ENCODE measurements around the gene SPSB1.
A peak's percentile ranks its signal among the peaks of the same experiment; 100 is the strongest.

Gene SPSB1

GRCh38 chr1:9399510-9400424, 107.1 kb downstream of the SPSB1 start:
- no peak for TF ChIP-seq POU2F2 (IDR thresholded peaks at IDR 0.05; ENCODE audit: low read depth, low read length)
- TF ChIP-seq POLR2A (IDR thresholded peaks at IDR 0.05; ENCODE audit: low read depth, low read length) = no peak
- TF ChIP-seq PAX5 (IDR thresholded peaks at IDR 0.05; ENCODE audit: insufficient read depth, low read length, severe bottlenecking) = no peak
- TF ChIP-seq POLR2AphosphoS5 (IDR thresholded peaks at IDR 0.05; ENCODE audit: low read depth, low read length) = no peak
- DNase-seq (ENCODE audit: insufficient read length, low spot score) = no peak
- FAIRE-seq = peak; percentile 78

- FAIRE-seq (peak; percentile 76), DNase-seq (ENCODE audit: insufficient read length, low spot score) (peak; percentile 55)
- no peak for TF ChIP-seq POLR2AphosphoS5 (IDR thresholded peaks at IDR 0.05; ENCODE audit: low read depth, low read length)
- TF ChIP-seq PAX5 (IDR thresholded peaks at IDR 0.05; ENCODE audit: insufficient read depth, low read length, severe bottlenecking) = no peak
- no peak for TF ChIP-seq SPI1 (IDR thresholded peaks at IDR 0.05; ENCODE audit: low read depth, low read length)
Observed at GRCh38 chr1:9400425-9401079, 107.9 kb downstream of the SPSB1 start.

GRCh38 chr1:9401080-9401453, 108.4 kb downstream of the SPSB1 start:
- DNase-seq (ENCODE audit: insufficient read length, low spot score) (no peak), FAIRE-seq (no peak)
- TF ChIP-seq TAF1 (IDR thresholded peaks at IDR 0.05; ENCODE audit: low read depth, low read length) (no peak), POU2F2 (IDR thresholded peaks at IDR 0.05; ENCODE audit: low read depth, low read length) (no peak), PAX5 (IDR thresholded peaks at IDR 0.05; ENCODE audit: insufficient read depth, low read length, severe bottlenecking) (no peak), POLR2A (IDR thresholded peaks at IDR 0.05; ENCODE audit: low read depth, low read length) (no peak), POLR2AphosphoS5 (IDR thresholded peaks at IDR 0.05; ENCODE audit: low read depth, low read length) (no peak), SPI1 (IDR thresholded peaks at IDR 0.05; ENCODE audit: low read depth, low read length) (no peak)

GRCh38 chr1:9402256-9402616, 109.5 kb downstream of the SPSB1 start:
- FAIRE-seq = no peak
- TF ChIP-seq PAX5 (IDR thresholded peaks at IDR 0.05; ENCODE audit: insufficient read depth, low read length, severe bottlenecking) (no peak), TAF1 (IDR thresholded peaks at IDR 0.05; ENCODE audit: low read depth, low read length) (no peak)
- DNase-seq (ENCODE audit: insufficient read length, low spot score) = no peak

- DNase-seq (ENCODE audit: insufficient read length, low spot score) = no peak
- FAIRE-seq = no peak
- TF ChIP-seq TAF1 (IDR thresholded peaks at IDR 0.05; ENCODE audit: low read depth, low read length) = no peak
- no peak for TF ChIP-seq POU2F2 (IDR thresholded peaks at IDR 0.05; ENCODE audit: low read depth, low read length)
- TF ChIP-seq POLR2AphosphoS5 (IDR thresholded peaks at IDR 0.05; ENCODE audit: low read depth, low read length) = no peak
- TF ChIP-seq PAX5 (IDR thresholded peaks at IDR 0.05; ENCODE audit: insufficient read depth, low read length, severe bottlenecking) = no peak
- no peak for TF ChIP-seq SPI1 (IDR thresholded peaks at IDR 0.05; ENCODE audit: low read depth, low read length)
- TF ChIP-seq POLR2A (IDR thresholded peaks at IDR 0.05; ENCODE audit: low read depth, low read length) = no peak
Observed at GRCh38 chr1:9402717-9403225, 110.1 kb downstream of the SPSB1 start.

- DNase-seq (ENCODE audit: insufficient read length, low spot score) (no peak), FAIRE-seq (no peak)
- TF ChIP-seq POLR2A (IDR thresholded peaks at IDR 0.05; ENCODE audit: low read depth, low read length) = no peak
- no peak for TF ChIP-seq POLR2AphosphoS5 (IDR thresholded peaks at IDR 0.05; ENCODE audit: low read depth, low read length)
- no peak for TF ChIP-seq PAX5 (IDR thresholded peaks at IDR 0.05; ENCODE audit: insufficient read depth, low read length, severe bottlenecking)
- no peak for TF ChIP-seq POU2F2 (IDR thresholded peaks at IDR 0.05; ENCODE audit: low read depth, low read length)
Observed at GRCh38 chr1:9404117-9404914, 111.6 kb downstream of the SPSB1 start.

- no peak for TF ChIP-seq POLR2AphosphoS5 (IDR thresholded peaks at IDR 0.05; ENCODE audit: low read depth, low read length)
- no peak for TF ChIP-seq POU2F2 (IDR thresholded peaks at IDR 0.05; ENCODE audit: low read depth, low read length)
- TF ChIP-seq SPI1 (IDR thresholded peaks at IDR 0.05; ENCODE audit: low read depth, low read length) = no peak
- TF ChIP-seq POLR2A (IDR thresholded peaks at IDR 0.05; ENCODE audit: low read depth, low read length) = no peak
- TF ChIP-seq PAX5 (IDR thresholded peaks at IDR 0.05; ENCODE audit: insufficient read depth, low read length, severe bottlenecking) = no peak
- TF ChIP-seq TAF1 (IDR thresholded peaks at IDR 0.05; ENCODE audit: low read depth, low read length) = no peak
- FAIRE-seq (peak; percentile 23), DNase-seq (ENCODE audit: insufficient read length, low spot score) (no peak)
Observed at GRCh38 chr1:9406111-9406510, 113.4 kb downstream of the SPSB1 start.

GRCh38 chr1:9410737-9411297, 118.1 kb downstream of the SPSB1 start:
- DNase-seq (ENCODE audit: insufficient read length, low spot score) (peak; percentile 46), FAIRE-seq (peak; percentile 100)

More at GRCh38 chr1:9410737-9411297, 118.1 kb downstream of the SPSB1 start:
- TF ChIP-seq POU2F2 (IDR thresholded peaks at IDR 0.05; ENCODE audit: low read depth, low read length) (no peak), TAF1 (IDR thresholded peaks at IDR 0.05; ENCODE audit: low read depth, low read length) (no peak), PAX5 (IDR thresholded peaks at IDR 0.05; ENCODE audit: insufficient read depth, low read length, severe bottlenecking) (no peak), POLR2A (IDR thresholded peaks at IDR 0.05; ENCODE audit: low read depth, low read length) (no peak)

Measured in GM12891 (cell line).